ENCODE measurements around the gene PYCARD. TPM values are rescaled to one million over a fixed set of nuclear protein-coding genes. Genes with fewer than 3 reads are reported as not detected.
A peak's percentile ranks its signal among the peaks of the same experiment; 100 is the strongest.

PYCARD gene
- total and polyA plus RNA-seq, 8 donors = 13.2 to 59.8 (median 18.6) TPM

DNA sequence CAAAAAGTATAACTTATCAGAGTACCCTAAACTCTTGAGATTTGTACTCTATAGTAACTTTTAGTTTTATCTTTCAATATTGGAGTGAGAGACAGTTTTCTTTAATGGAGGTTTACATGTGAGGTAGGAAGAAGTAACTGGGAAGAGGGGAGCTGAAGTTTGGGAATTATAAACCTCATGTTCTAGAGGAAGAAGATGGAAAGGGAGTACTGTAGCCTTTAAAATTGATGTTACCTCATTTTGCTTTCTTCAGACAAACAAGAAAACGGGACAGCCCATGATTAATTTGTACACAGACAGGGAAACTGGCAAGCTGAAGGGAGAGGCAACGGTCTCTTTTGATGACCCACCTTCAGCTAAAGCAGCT lies 13.2 kb downstream of the PYCARD start:
- TF ChIP-seq, protein P1, sequence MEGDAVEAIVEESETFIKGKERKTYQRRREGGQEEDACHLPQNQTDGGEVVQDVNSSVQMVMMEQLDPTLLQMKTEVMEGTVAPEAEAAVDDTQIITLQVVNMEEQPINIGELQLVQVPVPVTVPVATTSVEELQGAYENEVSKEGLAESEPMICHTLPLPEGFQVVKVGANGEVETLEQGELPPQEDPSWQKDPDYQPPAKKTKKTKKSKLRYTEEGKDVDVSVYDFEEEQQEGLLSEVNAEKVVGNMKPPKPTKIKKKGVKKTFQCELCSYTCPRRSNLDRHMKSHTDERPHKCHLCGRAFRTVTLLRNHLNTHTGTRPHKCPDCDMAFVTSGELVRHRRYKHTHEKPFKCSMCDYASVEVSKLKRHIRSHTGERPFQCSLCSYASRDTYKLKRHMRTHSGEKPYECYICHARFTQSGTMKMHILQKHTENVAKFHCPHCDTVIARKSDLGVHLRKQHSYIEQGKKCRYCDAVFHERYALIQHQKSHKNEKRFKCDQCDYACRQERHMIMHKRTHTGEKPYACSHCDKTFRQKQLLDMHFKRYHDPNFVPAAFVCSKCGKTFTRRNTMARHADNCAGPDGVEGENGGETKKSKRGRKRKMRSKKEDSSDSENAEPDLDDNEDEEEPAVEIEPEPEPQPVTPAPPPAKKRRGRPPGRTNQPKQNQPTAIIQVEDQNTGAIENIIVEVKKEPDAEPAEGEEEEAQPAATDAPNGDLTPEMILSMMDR (IDR thresholded peaks at IDR 0.05) = no peak
- Histone ChIP-seq H3K27me3 (no peaks in the 10 kb centered on the region), H3K27ac (no peak overlapping the region), H3K36me3 (peaks cover 5 to 100% of the 10 kb centered on the region in 2 donors), H3K4me3 (no peak overlapping the region), H3K4me1 (peaks cover 0 to 31% of the 10 kb centered on the region in 2 donors), H3K9me3 (no peaks in the 10 kb centered on the region)
- intact Hi-C loops (cut with DNase I) = no loop called here
- ATAC-seq (no peak), DNase-seq (no peak)

DNA sequence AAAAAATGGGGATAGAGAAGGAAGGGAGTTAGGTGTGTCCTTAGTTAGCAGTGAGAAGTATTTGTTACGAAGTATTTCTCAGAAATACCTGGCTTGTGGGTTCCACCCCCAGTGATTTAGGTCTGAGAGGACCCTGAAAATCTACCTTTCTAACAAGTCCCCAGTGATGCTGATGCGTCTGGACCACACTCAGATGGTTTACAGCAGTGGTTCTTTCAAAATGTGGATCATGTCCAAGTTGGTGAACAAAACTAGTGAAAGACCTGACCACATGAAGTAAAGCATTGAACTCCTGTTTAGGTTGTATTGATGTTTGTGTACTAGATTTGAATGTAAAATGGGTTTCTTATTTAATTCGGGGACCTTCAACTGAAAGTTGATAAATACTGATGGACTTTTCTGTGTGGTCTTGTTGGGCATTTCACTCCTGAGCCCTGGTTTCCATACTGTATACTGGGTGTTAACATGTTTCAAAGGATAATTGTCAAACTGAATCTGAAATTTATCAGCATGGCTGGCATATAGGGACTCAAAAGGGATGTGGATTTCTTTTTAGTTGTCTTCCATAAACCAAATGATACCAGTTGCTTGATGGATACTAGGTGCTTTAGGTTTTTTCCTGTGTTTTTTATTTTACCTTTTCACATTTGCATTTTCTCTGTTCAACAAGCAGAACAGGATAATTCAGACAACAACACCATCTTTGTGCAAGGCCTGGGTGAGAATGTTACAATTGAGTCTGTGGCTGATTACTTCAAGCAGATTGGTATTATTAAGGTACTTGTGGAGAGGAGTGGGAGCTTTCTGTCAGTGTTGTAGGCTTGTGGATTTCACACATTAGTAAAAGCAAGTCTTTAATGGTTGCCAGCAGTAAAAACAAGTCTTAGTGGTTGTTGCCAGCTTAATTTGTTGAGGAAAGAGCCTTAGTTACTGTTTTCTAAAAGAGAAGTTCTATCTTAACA lies 13.8 kb downstream of the PYCARD start:
- ATAC-seq = no peak
- Histone ChIP-seq H3K27me3 (no peaks in the 10 kb centered on the region), H3K4me1 (peaks cover 0 to 37% of the 10 kb centered on the region in 2 donors), H3K27ac (no peak overlapping the region), H3K4me3 (no peak overlapping the region), H3K9me3 (no peaks in the 10 kb centered on the region), H3K36me3 (peaks cover 5 to 100% of the 10 kb centered on the region in 2 donors)
- DNase-seq = no peak
- intact Hi-C loops (cut with DNase I) = no loop called here
- TF ChIP-seq, protein P1 (IDR thresholded peaks at IDR 0.05) = no peak

DNA sequence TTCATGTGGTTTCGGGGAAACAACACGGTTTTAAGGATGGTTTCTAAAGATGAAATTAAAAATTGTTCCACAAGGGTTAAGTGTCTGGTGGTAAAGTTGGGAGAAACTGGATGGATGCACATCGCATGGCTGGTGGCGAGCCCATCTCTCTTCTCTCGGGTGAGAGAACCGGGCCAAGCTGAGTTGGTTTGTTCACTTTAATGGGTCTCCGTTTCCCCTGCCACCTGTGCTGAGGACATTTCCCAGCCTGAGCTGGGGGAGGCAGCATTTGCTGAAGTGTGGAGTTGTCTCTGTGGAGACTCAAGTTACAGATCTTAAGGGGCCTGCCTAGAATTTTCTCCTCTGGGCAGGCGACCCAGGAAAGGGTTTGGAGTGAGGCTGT lies 14.8 kb downstream of the PYCARD start:
- intact Hi-C loops (cut with DNase I) = no loop called here

DNA sequence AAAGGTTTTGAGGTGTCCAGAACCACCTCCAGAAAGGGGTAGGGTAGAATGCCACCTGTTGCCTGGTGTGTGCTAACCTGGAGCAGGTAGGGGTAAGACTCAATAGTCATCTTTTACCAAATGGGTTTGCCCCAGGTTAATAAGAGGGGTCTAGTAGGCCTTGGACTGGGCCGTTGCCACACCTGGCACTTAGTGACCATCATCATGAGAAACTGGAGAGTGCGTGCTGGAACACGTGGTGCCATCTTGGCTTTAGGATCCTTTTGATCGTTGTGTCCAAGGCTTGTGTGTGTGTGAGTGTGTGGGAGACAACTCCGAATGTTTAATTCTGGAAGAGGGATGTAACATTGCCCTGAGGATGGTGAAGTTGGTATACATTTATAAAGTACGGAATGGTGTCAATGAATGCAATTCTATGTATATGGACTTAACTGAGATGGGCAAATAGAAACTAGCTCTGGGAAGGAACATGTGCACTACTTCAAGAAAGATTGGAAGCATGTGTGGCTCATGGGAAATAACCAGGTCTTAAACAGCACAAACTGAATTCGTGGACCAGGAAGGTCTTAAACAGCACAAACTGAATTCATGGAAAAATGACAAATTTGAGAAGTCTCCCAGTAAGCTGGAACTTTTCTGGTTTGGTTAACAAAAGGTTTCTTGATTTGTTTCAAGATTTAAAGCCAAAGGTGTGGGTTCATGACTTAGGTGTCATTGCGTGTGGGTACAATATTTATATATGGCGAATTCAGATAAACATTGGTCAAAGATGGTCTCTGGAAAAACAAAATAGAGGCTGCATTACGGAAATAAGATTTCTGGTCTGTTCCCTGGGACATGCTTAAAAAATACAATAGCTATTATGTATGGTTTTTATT lies 15.4 kb downstream of the PYCARD start:
- DNase-seq (no peak), ATAC-seq (no peak)
- Histone ChIP-seq H3K9me3 (no peaks in the 10 kb centered on the region), H3K27me3 (no peaks in the 10 kb centered on the region), H3K4me3 (no peak overlapping the region), H3K36me3 (peaks cover 5 to 100% of the 10 kb centered on the region in 2 donors), H3K27ac (no peak overlapping the region), H3K4me1 (peaks cover 13 to 52% of the 10 kb centered on the region in 2 donors)
- TF ChIP-seq, protein P1 (IDR thresholded peaks at IDR 0.05) = no peak
- intact Hi-C loops (cut with DNase I) = no loop called here

More for the DNA sequence above, 14.8 kb downstream of the PYCARD start:
- Histone ChIP-seq H3K4me1 (peaks cover 6 to 46% of the 10 kb centered on the region in 2 donors), H3K9me3 (no peaks in the 10 kb centered on the region), H3K27ac (no peak overlapping the region), H3K27me3 (no peaks in the 10 kb centered on the region), H3K4me3 (no peak overlapping the region), H3K36me3 (peaks cover 5 to 100% of the 10 kb centered on the region in 2 donors)
- DNase-seq = no peak
- TF ChIP-seq, protein P1 (IDR thresholded peaks at IDR 0.05) = no peak
- ATAC-seq = no peak

DNA sequence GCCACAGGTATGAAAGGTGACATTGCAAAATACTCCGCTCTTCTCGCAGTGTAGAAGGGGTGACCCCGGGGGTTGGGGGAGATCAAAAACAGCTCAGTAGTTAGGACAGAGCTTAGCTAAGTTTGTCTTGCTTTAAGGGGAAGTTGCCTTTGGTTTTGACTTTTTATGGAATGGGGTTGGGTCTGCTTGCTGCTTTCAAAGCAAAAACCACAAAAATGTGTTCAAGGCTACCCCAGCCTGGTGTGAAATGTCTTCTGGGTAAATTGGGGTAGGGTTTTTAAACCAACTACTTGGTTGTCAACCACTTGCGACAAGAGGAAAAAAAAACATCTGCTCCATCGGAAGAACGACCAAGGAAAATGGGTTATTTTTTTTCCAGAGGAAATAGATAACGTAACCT lies 16.4 kb downstream of the PYCARD start:
- TF ChIP-seq, protein P1 (IDR thresholded peaks at IDR 0.05) = no peak
- intact Hi-C loops (cut with DNase I) = no loop called here
- Histone ChIP-seq H3K4me1 (peaks cover 21 to 62% of the 10 kb centered on the region in 2 donors), H3K4me3 (no peak overlapping the region), H3K36me3 (peaks cover 5 to 92% of the 10 kb centered on the region in 2 donors), H3K27me3 (no peaks in the 10 kb centered on the region), H3K9me3 (no peaks in the 10 kb centered on the region), H3K27ac (peak overlapping the region in 1 of 2 donors; percentile 74)
- DNase-seq (no peak), ATAC-seq (no peak)

Data from left lung (tissue), 10 donors.